Stimulated activated naive CD4-positive, alpha-beta T cell treated with Interleukin-2 at 50 U/mL for 16 hours (primary cell): ENCODE measurements around the gene SP2.

Source experiments
- DNase-seq: peaks from one replicate; lab custom pipeline; 2025; lab: John Stamatoyannopoulos, UW

SP2 gene

GRCh38 chr17:47975823-47976205, 79.8 kb downstream of the SP2 start:
- no peak for DNase-seq

- peak; percentile 34 for DNase-seq
Observed at GRCh38 chr17:47978324-47978723, 82.3 kb downstream of the SP2 start.
